AG10803 (cell line): ENCODE results near the gene SELENOI.

Source experiments
- DNase-seq: peaks from one replicate; pipeline ENCODE4 v3.0.0; 2010; ENCODE audit warnings: low read depth
- H3K4me3 ChIP-seq: 2 replicates; pipeline ENCODE4 v1.5.1; 2011; ENCODE audit warnings: mild to moderate bottlenecking, low read length, control low read depth
- TF ChIP-seq, protein P1 (sequence below): conservative IDR thresholded peaks from 2 replicates; pipeline ENCODE4 v1.5.1; 2011; ENCODE audit warnings: mild to moderate bottlenecking, low read length, control low read depth, inconsistent platforms

Gene SELENOI

DNA sequence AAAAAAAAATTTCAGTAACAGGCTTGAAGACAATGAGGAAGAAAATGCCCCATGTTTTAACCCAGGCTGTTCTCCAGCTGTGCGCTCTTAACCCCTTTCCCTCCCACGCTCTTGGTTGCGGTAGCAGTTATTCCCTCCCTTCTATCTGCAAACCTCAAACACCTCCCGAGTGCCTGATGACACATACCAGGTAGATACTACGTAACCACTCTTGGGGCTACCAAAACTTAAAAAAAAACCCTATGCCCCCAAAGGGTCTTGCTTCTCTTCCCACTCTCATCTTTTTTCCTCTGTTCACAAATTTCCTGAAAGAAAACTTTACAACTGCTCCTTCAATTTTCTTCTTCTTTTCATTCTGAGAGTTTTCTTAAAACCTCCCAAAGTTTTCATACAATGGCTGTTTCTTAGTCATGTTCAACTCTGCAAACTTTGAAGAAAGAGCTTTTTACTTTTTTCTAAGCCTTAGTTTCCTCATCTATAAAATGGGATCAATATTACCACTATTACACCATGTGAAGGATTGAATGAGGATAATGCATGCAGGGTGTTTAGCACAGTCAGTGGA, 50.9 kb downstream of the SELENOI start:
- no peak for DNase-seq

DNA sequence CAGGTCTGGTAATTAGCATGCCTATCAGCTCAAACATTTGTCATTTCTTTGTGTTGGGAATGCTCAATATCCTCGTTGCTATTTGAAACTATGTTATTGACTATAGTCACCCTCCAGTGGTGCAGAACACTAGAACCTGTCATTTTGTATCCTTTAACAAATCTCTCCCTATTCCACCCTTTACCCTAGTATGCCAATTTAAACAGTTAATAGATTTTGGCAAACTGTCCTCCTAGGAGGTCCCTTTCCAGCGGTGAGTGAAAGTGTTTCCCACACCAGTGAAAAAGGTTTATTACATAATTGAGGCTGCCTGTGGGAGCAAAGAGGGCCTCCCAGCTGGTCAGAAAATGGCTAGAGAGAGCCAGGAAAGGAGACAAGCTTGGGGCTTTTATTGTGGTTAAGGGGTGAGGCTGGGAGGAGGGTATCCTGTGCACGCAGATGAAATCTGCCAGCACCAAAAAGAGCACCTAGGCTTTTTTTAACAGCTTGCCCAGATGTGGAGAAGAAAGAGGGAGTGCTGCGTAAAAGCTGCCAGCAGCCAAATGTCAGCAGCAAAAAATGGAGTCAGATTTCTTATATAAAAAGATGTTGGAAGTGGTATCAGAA, 53.9 kb downstream of the SELENOI start:
- no peak overlapping the region for H3K4me3 ChIP-seq
- TF ChIP-seq, protein P1, sequence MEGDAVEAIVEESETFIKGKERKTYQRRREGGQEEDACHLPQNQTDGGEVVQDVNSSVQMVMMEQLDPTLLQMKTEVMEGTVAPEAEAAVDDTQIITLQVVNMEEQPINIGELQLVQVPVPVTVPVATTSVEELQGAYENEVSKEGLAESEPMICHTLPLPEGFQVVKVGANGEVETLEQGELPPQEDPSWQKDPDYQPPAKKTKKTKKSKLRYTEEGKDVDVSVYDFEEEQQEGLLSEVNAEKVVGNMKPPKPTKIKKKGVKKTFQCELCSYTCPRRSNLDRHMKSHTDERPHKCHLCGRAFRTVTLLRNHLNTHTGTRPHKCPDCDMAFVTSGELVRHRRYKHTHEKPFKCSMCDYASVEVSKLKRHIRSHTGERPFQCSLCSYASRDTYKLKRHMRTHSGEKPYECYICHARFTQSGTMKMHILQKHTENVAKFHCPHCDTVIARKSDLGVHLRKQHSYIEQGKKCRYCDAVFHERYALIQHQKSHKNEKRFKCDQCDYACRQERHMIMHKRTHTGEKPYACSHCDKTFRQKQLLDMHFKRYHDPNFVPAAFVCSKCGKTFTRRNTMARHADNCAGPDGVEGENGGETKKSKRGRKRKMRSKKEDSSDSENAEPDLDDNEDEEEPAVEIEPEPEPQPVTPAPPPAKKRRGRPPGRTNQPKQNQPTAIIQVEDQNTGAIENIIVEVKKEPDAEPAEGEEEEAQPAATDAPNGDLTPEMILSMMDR, result no peak
- DNase-seq, result no peak

More for the DNA sequence above, 50.9 kb downstream of the SELENOI start:
- TF ChIP-seq, protein P1, result no peak
- no peak overlapping the region for H3K4me3 ChIP-seq

DNA sequence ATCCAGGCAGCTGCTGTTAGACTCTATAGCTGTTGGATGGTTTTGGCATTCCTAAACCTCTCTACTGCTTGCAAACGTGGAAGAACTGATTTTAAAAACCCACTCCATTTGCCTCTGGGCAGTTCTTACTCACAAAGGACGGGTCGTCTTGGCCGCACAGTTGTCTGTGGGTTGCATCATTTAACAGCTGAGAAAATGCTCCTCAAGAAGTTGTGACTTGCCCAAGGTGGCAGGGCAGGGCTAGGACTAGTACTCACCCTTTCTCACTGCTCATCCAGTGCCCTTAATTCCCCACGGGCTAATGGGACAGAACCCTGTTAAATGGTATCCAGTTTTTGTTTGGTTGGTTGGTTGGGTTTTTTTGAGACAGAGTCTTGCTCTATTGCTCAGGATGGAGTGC, 54.8 kb downstream of the SELENOI start:
- no peak overlapping the region for H3K4me3 ChIP-seq
- DNase-seq, result no peak
- TF ChIP-seq, protein P1, result no peak

DNA sequence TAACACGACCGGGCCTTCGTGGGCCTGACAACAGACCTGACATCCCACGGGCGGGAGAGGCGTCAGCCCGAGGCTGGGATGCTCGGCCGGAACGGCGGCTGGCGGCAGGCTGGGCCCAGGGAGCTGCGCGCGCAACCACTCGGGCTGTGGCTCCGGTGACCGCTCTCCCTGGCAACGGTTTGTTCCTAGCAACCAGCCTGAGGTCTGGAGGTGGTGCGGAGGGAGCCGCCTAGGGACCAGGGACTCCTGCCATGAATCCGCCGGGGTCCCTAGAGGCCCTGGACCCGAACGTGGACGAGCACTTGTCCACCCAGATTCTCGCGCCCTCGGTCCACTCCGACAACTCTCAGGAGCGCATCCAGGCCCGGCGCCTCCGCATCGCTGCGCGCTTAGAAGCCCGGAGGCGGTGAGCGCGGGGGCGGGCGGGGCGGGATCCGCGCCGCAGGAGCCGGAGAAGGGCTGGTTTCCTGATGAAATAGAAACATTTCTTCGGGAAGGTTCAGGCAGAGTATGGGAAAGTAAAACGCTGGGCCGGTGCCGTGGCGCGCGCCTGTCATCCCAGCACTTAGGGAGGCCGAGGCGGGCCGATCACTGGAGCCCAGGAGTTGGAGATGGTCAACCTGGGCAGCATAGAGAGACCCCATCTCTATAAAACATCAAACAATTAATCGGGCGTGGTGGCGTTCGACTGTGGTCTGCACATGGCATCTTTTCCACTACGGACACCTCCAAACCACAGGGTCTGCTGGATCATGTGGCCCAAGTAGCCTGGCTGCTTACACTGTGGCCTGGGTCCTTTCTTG, 56.0 kb downstream of the SELENOI start, which contains the start of gene DRC1:
Gene DRC1 (plus strand): TSS at position 182 of the 803 bp plus-strand sequence. CDS start 70 bp downstream, at position 252.
- H3K4me3 ChIP-seq, result peak within 1 kb of the TSS; percentile 57
- peak; percentile 66 for DNase-seq
- TF ChIP-seq, protein P1, result no peak

DNA sequence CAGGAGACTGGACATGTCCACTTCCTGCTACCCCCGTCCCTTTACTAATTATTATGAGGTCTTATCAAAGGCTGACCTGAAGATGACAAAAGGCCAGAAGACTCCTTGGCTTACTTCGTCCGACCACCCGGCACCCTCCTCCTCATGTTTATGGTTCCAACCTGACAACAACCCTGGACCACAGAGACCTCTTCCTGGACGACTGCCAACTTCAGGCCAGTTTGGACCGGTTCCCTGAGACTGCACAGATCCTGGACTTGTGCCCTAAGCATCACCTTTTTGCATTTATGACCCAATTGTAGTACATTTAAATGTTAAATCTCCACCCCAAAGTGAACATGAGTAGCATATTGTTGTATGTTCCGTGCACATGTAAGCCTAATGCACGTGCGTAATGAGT, 61.6 kb downstream of the SELENOI start:
- TF ChIP-seq, protein P1, result no peak
- DNase-seq, result no peak
- no peak overlapping the region for H3K4me3 ChIP-seq

DNA sequence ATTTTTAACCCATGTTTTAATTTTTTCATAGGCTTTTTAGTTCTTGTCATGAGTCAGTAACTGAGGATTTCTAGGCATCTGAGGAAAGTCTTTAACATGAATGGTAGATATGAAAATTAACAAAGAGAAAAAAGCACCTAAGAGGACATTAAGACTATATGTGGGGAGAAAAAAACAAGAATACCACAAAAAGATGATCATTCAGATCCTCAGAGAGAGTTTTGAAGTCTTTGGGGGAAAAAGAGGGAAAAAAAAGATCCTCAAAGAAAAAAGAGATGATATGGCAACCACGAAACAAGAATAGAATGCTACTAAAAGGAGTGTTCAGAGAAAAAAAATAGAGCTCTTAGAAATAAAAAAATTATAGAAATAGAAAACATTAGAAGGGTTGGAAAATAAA, 63.8 kb downstream of the SELENOI start:
- H3K4me3 ChIP-seq, result no peak overlapping the region
- no peak for DNase-seq
- TF ChIP-seq, protein P1, result no peak
